Panc1 (cell line): ENCODE results near the gene AKAP7. TPM values are rescaled to one million over a fixed set of nuclear protein-coding genes. Genes with fewer than 3 reads are reported as not detected.
A peak's percentile ranks its signal among the peaks of the same experiment; 100 is the strongest.

Experiments
- ATAC-seq: fragments of 200-7000 bp; cut with Tn5 transposase; 2 replicates; pipeline ENCODE4 v1.9.1; 2020; ENCODE audit warnings: mild to moderate bottlenecking, moderate library complexity
- BruUV-seq: library from RNA; stranded (reverse); fragments of 400-500 nt; replicated peaks from 2 replicates; lab custom pipeline; 2021; lab: Mats Ljungman, UMichigan
- CTCF ChIA-PET: fragments of 300-600 bp; sonication (Branson Sonifier 250); formaldehyde crosslinking; loops from one replicate; lab custom pipeline; 2022; ENCODE audit warnings: antibody characterized with exemption; lab: Charles Lee
- POLR2A ChIA-PET: fragments of 300-600 bp; sonication (Branson Sonifier 250); formaldehyde crosslinking; loops from one replicate; lab custom pipeline; 2022; ENCODE audit warnings: antibody characterized with exemption; lab: Charles Lee
- DNase-seq: peaks from one replicate; pipeline ENCODE4 v3.0.0-alpha.2; 2010; ENCODE audit warnings: low read depth, low spot score
- H3K27ac ChIP-seq: 2 replicates; pipeline ENCODE4 v1.5.1; 2011; ENCODE audit warnings: mild to moderate bottlenecking, low read length, inconsistent platforms
- H3K27me3 ChIP-seq: fragments of 200-500 bp; sonication (Bioruptor generic); 2 replicates; pipeline ENCODE4 v1.6.0; 2014; ENCODE audit warnings: low read length, inconsistent platforms; ENCODE audit not compliant: control insufficient read depth, insufficient read depth
- H3K36me3 ChIP-seq: fragments of 200-500 bp; sonication (Bioruptor generic); 2 replicates; pipeline ENCODE4 v1.5.1; 2014; ENCODE audit warnings: inconsistent platforms, mild to moderate bottlenecking, low read length, moderate library complexity; ENCODE audit not compliant: control insufficient read depth, insufficient read depth
- H3K4me1 ChIP-seq: 2 replicates; pipeline ENCODE4 v1.5.1; 2011; ENCODE audit warnings: inconsistent platforms, mild to moderate bottlenecking, low read length, moderate library complexity; ENCODE audit not compliant: control insufficient read depth, insufficient read depth
- H3K4me3 ChIP-seq, 2 experiments: 2 replicates each; pipeline ENCODE4 v1.5.1; 2011 to 2012; ENCODE audit warnings: low read depth in 2 of 2, low read length in 2 of 2, mild to moderate bottlenecking in 2 of 2, inconsistent platforms in 1 of 2, moderate library complexity in 1 of 2
- H3K9me3 ChIP-seq: fragments of 200-500 bp; sonication (Bioruptor generic); 2 replicates; pipeline ENCODE4 v1.5.1; 2014; ENCODE audit warnings: low read depth, mild to moderate bottlenecking, inconsistent platforms, low read length, moderate library complexity; ENCODE audit not compliant: control insufficient read depth, insufficient read depth
- CTCF ChIP-seq: fragments of 450-650 bp; IDR thresholded peaks from 2 replicates; pipeline ENCODE4 v1.5.1; 2017; ENCODE audit warnings: mild to moderate bottlenecking
- POLR2AphosphoS5 ChIP-seq: IDR thresholded peaks from 2 replicates; pipeline ENCODE4 v1.6.1; 2012; ENCODE audit warnings: mild to moderate bottlenecking, low read depth, low read length, moderate library complexity
- SIN3A ChIP-seq: IDR thresholded peaks from 2 replicates; pipeline ENCODE4 v1.6.1; 2012; ENCODE audit warnings: low read depth, mild to moderate bottlenecking, low read length, moderate library complexity, borderline replicate concordance; ENCODE audit not compliant: insufficient read depth
- TCF7L2 ChIP-seq: IDR thresholded peaks from 2 replicates; pipeline ENCODE4 v1.6.1; 2011; ENCODE audit warnings: mild to moderate bottlenecking, low read depth, low read length, inconsistent platforms
- in situ Hi-C: cut with HindIII; loops from 2 replicates; pipeline ENCODE4 v1.10.0; 2016; ENCODE audit warnings: low sequenced_read_pairs, low pct_unique_long_range_greater_than_20kb
- intact Hi-C: fragments of 100-400 bp; cut with micrococcal nuclease; formaldehyde crosslinking; loops from one replicate; pipeline ENCODE4 v1.10.0; 2022; ENCODE audit not compliant: unreplicated experiment
- total RNA-seq: library from RNA; stranded (reverse); gene quantifications from one replicate; pipeline ENCODE4 v1.2.1, GENCODE V29; 2021; ENCODE audit not compliant: unreplicated experiment
- TF ChIP-seq, protein P1 (sequence below), 2 experiments: IDR thresholded peaks; 2 replicates each; pipeline ENCODE4 v1.6.1; 2011 to 2012; ENCODE audit warnings: low read depth in 2 of 2, control low read depth in 1 of 2, low read length in 1 of 2, mild to moderate bottlenecking in 1 of 2, moderate library complexity in 1 of 2; ENCODE audit not compliant: insufficient read depth in 1 of 2

Gene AKAP7
- total RNA-seq, 1 experiment from 2014 or later, result 3.2 TPM

DNA sequence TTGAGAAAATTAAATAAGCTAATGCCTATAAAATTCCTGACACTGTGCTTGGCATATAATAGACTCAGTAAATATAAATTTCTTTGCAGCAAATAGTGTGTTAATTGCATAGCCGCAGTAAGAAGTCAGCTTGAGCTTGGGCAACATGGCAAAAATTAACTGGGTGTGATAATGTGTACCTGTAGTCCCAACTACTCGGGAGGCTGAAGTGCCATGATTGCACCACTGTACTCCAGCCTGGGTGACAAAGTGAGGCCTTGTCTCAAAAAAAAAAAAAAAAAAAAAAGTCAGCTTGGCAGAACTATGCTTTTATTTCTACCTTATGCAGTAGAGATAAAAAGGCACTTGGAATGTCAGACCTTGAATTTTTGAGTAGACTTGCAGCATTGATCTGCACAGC is 121.8 kb downstream of the AKAP7 start:
- POLR2A ChIA-PET, result no interaction called here
- intact Hi-C loops, result no loop called here

GRCh38 chr6:131258010-131258652 is 122.9 kb downstream of the AKAP7 start:
- peaks cover 3% of the 10 kb centered on the region for H3K4me1 ChIP-seq
- no peaks in the 10 kb centered on the region for H3K9me3 ChIP-seq
- ATAC-seq, result no peak; the same call in 1 of the 2 replicates
- intact Hi-C loops, result no loop called here
- CTCF ChIA-PET, result no interaction called here
- DNase-seq, result no peak
- H3K4me3 ChIP-seq, result no peak overlapping the region
- no peak for TF ChIP-seq CTCF
- TF ChIP-seq TCF7L2, result peak; percentile 44; the same call in 1 of the 2 replicates
- POLR2A ChIA-PET, result interaction anchor here (0.6 kb wide), 1 partner anchor 835 kb away, joined by 3 read pairs; no protein-coding TSS in a partner anchor
- H3K27me3 ChIP-seq, result no peaks in the 10 kb centered on the region
- in situ Hi-C loops, result no loop called here
- no TSS peak for BruUV-seq
- H3K27ac ChIP-seq, result no peak overlapping the region
- H3K36me3 ChIP-seq, result no peaks in the 10 kb centered on the region

More for the DNA sequence above, 121.8 kb downstream of the AKAP7 start:
- Histone ChIP-seq H3K9me3 (no peaks in the 10 kb centered on the region), H3K4me3 (no peak overlapping the region), H3K27ac (no peak overlapping the region), H3K36me3 (no peaks in the 10 kb centered on the region), H3K4me1 (peaks cover 3% of the 10 kb centered on the region), H3K27me3 (no peaks in the 10 kb centered on the region)
- ATAC-seq (no peak), DNase-seq (no peak)
- in situ Hi-C loops, result no loop called here
- BruUV-seq, result no TSS peak
- CTCF ChIA-PET, result no interaction called here
- TF ChIP-seq SIN3A (no peak), TCF7L2 (no peak), CTCF (no peak), POLR2AphosphoS5 (no peak)
- TF ChIP-seq, protein P1, sequence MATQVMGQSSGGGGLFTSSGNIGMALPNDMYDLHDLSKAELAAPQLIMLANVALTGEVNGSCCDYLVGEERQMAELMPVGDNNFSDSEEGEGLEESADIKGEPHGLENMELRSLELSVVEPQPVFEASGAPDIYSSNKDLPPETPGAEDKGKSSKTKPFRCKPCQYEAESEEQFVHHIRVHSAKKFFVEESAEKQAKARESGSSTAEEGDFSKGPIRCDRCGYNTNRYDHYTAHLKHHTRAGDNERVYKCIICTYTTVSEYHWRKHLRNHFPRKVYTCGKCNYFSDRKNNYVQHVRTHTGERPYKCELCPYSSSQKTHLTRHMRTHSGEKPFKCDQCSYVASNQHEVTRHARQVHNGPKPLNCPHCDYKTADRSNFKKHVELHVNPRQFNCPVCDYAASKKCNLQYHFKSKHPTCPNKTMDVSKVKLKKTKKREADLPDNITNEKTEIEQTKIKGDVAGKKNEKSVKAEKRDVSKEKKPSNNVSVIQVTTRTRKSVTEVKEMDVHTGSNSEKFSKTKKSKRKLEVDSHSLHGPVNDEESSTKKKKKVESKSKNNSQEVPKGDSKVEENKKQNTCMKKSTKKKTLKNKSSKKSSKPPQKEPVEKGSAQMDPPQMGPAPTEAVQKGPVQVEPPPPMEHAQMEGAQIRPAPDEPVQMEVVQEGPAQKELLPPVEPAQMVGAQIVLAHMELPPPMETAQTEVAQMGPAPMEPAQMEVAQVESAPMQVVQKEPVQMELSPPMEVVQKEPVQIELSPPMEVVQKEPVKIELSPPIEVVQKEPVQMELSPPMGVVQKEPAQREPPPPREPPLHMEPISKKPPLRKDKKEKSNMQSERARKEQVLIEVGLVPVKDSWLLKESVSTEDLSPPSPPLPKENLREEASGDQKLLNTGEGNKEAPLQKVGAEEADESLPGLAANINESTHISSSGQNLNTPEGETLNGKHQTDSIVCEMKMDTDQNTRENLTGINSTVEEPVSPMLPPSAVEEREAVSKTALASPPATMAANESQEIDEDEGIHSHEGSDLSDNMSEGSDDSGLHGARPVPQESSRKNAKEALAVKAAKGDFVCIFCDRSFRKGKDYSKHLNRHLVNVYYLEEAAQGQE (IDR thresholded peaks at IDR 0.05; ENCODE audit: insufficient read depth in 1 of 2, low read depth in 2 of 2, low read length in 1 of 2), result no peak
